ENCODE results near the gene SKA2.
"Not testable (repeated sequence)": the region's sequence is repeated elsewhere in the genome, so short reads cannot be mapped to it uniquely, and the experiment has no call there.

The SKA2 gene

GRCh38 chr17:59154721-59155438 lies at the start of gene SKA2:
TSS of gene SKA2 (minus strand) at chr17:59155186. CDS start at chr17:59155163, 23 bp downstream.
- DNase-seq (ENCODE audit: low spot score), result no peak

- DNase-seq (ENCODE audit: low spot score), result no peak
These were observed 47.3 kb upstream of the SKA2 start for GRCh38 chr17:59202320-59202719.

- DNase-seq (ENCODE audit: low spot score), result no peak
These were observed 44.4 kb upstream of the SKA2 start for GRCh38 chr17:59199398-59199797.

- DNase-seq (ENCODE audit: low spot score), result no peak
These were observed 38.4 kb upstream of the SKA2 start for GRCh38 chr17:59193336-59193862.

- no peak for DNase-seq (ENCODE audit: low spot score)
These were observed 35.8 kb upstream of the SKA2 start for GRCh38 chr17:59190806-59191205.

- no peak for DNase-seq (ENCODE audit: low spot score)
These were observed 31.9 kb upstream of the SKA2 start for GRCh38 chr17:59186850-59187249.

- DNase-seq (ENCODE audit: low spot score), result no peak
These were observed 31.0 kb upstream of the SKA2 start for GRCh38 chr17:59185997-59186396.

GRCh38 chr17:59181481-59181880 lies 26.5 kb upstream of the SKA2 start:
- no peak for DNase-seq (ENCODE audit: low spot score)

GRCh38 chr17:59180626-59181025 lies 25.6 kb upstream of the SKA2 start:
- DNase-seq (ENCODE audit: low spot score), result no peak

- not testable (repeated sequence) for DNase-seq (ENCODE audit: low spot score)
These were observed 24.6 kb upstream of the SKA2 start for GRCh38 chr17:59179601-59180000.

GRCh38 chr17:59178266-59178985 lies 23.4 kb upstream of the SKA2 start:
- DNase-seq (ENCODE audit: low spot score), result no peak

GRCh38 chr17:59175076-59175475 lies 20.1 kb upstream of the SKA2 start:
- no peak for DNase-seq (ENCODE audit: low spot score)

- no peak for DNase-seq (ENCODE audit: low spot score)
These were observed 19.7 kb upstream of the SKA2 start for GRCh38 chr17:59174671-59175070.

- DNase-seq (ENCODE audit: low spot score), result no peak
These were observed 17.5 kb upstream of the SKA2 start for GRCh38 chr17:59172436-59173004.

- no peak for DNase-seq (ENCODE audit: low spot score)
These were observed 12.6 kb upstream of the SKA2 start for GRCh38 chr17:59167571-59168001.

GRCh38 chr17:59165933-59166342 lies 11.0 kb upstream of the SKA2 start:
- DNase-seq (ENCODE audit: low spot score), result peak; percentile 82

GRCh38 chr17:59161477-59161876 lies 6.5 kb upstream of the SKA2 start:
- no peak for DNase-seq (ENCODE audit: low spot score)

GRCh38 chr17:59160157-59161025 lies 5.4 kb upstream of the SKA2 start:
- no peak for DNase-seq (ENCODE audit: low spot score)

GRCh38 chr17:59155439-59156177 lies 622 bp upstream of the SKA2 start, which contains the start of gene PRR11:
TSS of gene PRR11 (plus strand) at chr17:59155746. CDS start at chr17:59169753, 14,007 bp downstream.
- DNase-seq (ENCODE audit: low spot score), result peak; percentile 100

GRCh38 chr17:59154292-59154720 lies 680 bp downstream of the SKA2 start:
- no peak for DNase-seq (ENCODE audit: low spot score)

GRCh38 chr17:59152925-59153324 lies 2.1 kb downstream of the SKA2 start:
- DNase-seq (ENCODE audit: low spot score), result no peak
